ENCODE data around the gene HERPUD1. TPM values are rescaled to one million over a fixed set of nuclear protein-coding genes. Genes with fewer than 3 reads are reported as not detected.

The HERPUD1 gene
- total RNA-seq, 3 donors from 2014 or later (not counting 1 experiment from before 2014, with no cell fraction given): 181 to 266 (median 243) TPM

GRCh38 chr16:56941092-56941491 is 9.2 kb downstream of the HERPUD1 start:
- Mint-ChIP-seq H3K27ac (no peak overlapping the region), H3K4me3 (no peak overlapping the region), H3K9me3 (no peaks in the 10 kb centered on the region), H3K36me3 (peaks cover 14% of the 10 kb centered on the region), H3K27me3 (ENCODE audit: low read depth in 2 of 2) (no peaks in the 10 kb centered on the region), H3K4me1 (peaks cover 21 to 22% of the 10 kb centered on the region in 2 donors)
- Histone ChIP-seq H3K4me1 (ENCODE audit: control insufficient read depth, insufficient read depth, low read length) (peaks cover 5% of the 10 kb centered on the region), H3K27me3 (ENCODE audit: control insufficient read depth, insufficient read depth, low read length) (no peaks in the 10 kb centered on the region), H3K9me3 (ENCODE audit: control insufficient read depth, insufficient read depth, low read length) (no peaks in the 10 kb centered on the region), H3K4me3 (ENCODE audit: low read length) (no peak overlapping the region), H3K27ac (ENCODE audit: low read length) (no peak overlapping the region), H3K36me3 (ENCODE audit: control insufficient read depth, insufficient read depth, low read length) (peaks cover 91% of the 10 kb centered on the region)
- intact Hi-C loops (cut with micrococcal nuclease): no loop called here
- ATAC-seq: no peak
- 75% methylated on average over 1 of the region's 2 CpGs for WGBS (ENCODE audit: insufficient coverage)
- DNase-seq: no peak
- TF ChIP-seq, protein P1, sequence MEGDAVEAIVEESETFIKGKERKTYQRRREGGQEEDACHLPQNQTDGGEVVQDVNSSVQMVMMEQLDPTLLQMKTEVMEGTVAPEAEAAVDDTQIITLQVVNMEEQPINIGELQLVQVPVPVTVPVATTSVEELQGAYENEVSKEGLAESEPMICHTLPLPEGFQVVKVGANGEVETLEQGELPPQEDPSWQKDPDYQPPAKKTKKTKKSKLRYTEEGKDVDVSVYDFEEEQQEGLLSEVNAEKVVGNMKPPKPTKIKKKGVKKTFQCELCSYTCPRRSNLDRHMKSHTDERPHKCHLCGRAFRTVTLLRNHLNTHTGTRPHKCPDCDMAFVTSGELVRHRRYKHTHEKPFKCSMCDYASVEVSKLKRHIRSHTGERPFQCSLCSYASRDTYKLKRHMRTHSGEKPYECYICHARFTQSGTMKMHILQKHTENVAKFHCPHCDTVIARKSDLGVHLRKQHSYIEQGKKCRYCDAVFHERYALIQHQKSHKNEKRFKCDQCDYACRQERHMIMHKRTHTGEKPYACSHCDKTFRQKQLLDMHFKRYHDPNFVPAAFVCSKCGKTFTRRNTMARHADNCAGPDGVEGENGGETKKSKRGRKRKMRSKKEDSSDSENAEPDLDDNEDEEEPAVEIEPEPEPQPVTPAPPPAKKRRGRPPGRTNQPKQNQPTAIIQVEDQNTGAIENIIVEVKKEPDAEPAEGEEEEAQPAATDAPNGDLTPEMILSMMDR (IDR thresholded peaks at IDR 0.05): no peak

DNA sequence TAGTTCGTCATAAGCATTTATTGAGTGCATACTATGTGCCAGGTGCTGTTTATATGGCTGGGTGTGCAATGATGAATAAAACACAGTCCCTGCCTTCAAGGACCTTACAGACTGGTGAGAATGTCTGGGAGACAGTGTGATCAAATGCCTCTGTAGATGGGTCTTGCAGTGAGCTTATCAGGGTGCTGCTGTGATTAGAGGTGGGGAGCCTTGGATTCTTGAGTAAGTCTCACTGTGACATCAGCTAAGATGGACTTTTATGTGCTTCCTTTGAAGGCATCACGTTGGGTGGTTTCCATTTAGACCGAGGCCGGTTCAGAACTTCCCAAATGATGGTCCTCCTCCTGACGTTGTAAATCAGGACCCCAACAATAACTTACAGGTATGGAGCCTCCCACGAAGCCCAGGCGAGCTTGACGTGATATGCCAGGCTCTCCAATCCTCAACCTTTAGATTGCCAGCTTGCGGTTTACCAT is 10.0 kb downstream of the HERPUD1 start:
- intact Hi-C loops (cut with micrococcal nuclease): no loop called here
- no peak for DNase-seq
- Histone ChIP-seq H3K27ac (ENCODE audit: low read length) (no peak overlapping the region), H3K4me1 (ENCODE audit: control insufficient read depth, insufficient read depth, low read length) (peaks cover 5% of the 10 kb centered on the region), H3K9me3 (ENCODE audit: control insufficient read depth, insufficient read depth, low read length) (no peaks in the 10 kb centered on the region), H3K36me3 (ENCODE audit: control insufficient read depth, insufficient read depth, low read length) (peaks cover 90% of the 10 kb centered on the region), H3K27me3 (ENCODE audit: control insufficient read depth, insufficient read depth, low read length) (no peaks in the 10 kb centered on the region), H3K4me3 (ENCODE audit: low read length) (no peak overlapping the region)
- ATAC-seq: no peak
- TF ChIP-seq, protein P1 (IDR thresholded peaks at IDR 0.05): no peak
- peaks cover 17 to 25% of the 10 kb centered on the region in 2 donors for H3K4me1 Mint-ChIP-seq
- H3K9me3 Mint-ChIP-seq: no peaks in the 10 kb centered on the region
- peaks cover 14% of the 10 kb centered on the region for H3K36me3 Mint-ChIP-seq
- WGBS (ENCODE audit: insufficient coverage): 77% methylated on average over 9 of the region's 9 CpGs
- H3K27me3 Mint-ChIP-seq (ENCODE audit: low read depth in 2 of 2): no peaks in the 10 kb centered on the region
- no peak overlapping the region for H3K27ac Mint-ChIP-seq
- no peak overlapping the region for H3K4me3 Mint-ChIP-seq

- Mint-ChIP-seq H3K4me1 (peaks cover 6 to 14% of the 10 kb centered on the region in 2 donors), H3K27me3 (ENCODE audit: low read depth in 2 of 2) (no peaks in the 10 kb centered on the region), H3K36me3 (no peaks in the 10 kb centered on the region), H3K4me3 (no peak overlapping the region), H3K27ac (no peak overlapping the region), H3K9me3 (no peaks in the 10 kb centered on the region)
- intact Hi-C loops (cut with micrococcal nuclease): no loop called here
- ATAC-seq (no peak), DNase-seq (no peak)
- peaks cover 80% of the 10 kb centered on the region for H3K36me3 ChIP-seq (ENCODE audit: control insufficient read depth, insufficient read depth, low read length)
- H3K4me3 ChIP-seq (ENCODE audit: low read length): no peak overlapping the region
- no peaks in the 10 kb centered on the region for H3K9me3 ChIP-seq (ENCODE audit: control insufficient read depth, insufficient read depth, low read length)
- no peak overlapping the region for H3K27ac ChIP-seq (ENCODE audit: low read length)
- WGBS (ENCODE audit: insufficient coverage): 73% methylated on average over 6 of the region's 6 CpGs
- no peaks in the 10 kb centered on the region for H3K27me3 ChIP-seq (ENCODE audit: control insufficient read depth, insufficient read depth, low read length)
- H3K4me1 ChIP-seq (ENCODE audit: control insufficient read depth, insufficient read depth, low read length): no peaks in the 10 kb centered on the region
- TF ChIP-seq, protein P1 (IDR thresholded peaks at IDR 0.05): no peak
Measured at GRCh38 chr16:56943761-56944375, 11.9 kb downstream of the HERPUD1 start.

All from natural killer cell (primary cell).